IPS DF 19.7 (cell line): ENCODE results near the gene PDPK1.

Experiments
- DNase-seq: peaks from one replicate; pipeline ENCODE4 v3.0.0-alpha.2; 2013; ENCODE audit warnings: low read depth, low spot score

PDPK1 gene

GRCh38 chr16:2537451-2538379 is at the start of gene PDPK1:
TSS of gene PDPK1 (plus strand) at chr16:2538021. CDS start at chr16:2538113, 92 bp downstream.
- DNase-seq = no peak

- DNase-seq = no peak
These were observed 48.2 kb upstream of the PDPK1 start for GRCh38 chr16:2489581-2489980.

DNA sequence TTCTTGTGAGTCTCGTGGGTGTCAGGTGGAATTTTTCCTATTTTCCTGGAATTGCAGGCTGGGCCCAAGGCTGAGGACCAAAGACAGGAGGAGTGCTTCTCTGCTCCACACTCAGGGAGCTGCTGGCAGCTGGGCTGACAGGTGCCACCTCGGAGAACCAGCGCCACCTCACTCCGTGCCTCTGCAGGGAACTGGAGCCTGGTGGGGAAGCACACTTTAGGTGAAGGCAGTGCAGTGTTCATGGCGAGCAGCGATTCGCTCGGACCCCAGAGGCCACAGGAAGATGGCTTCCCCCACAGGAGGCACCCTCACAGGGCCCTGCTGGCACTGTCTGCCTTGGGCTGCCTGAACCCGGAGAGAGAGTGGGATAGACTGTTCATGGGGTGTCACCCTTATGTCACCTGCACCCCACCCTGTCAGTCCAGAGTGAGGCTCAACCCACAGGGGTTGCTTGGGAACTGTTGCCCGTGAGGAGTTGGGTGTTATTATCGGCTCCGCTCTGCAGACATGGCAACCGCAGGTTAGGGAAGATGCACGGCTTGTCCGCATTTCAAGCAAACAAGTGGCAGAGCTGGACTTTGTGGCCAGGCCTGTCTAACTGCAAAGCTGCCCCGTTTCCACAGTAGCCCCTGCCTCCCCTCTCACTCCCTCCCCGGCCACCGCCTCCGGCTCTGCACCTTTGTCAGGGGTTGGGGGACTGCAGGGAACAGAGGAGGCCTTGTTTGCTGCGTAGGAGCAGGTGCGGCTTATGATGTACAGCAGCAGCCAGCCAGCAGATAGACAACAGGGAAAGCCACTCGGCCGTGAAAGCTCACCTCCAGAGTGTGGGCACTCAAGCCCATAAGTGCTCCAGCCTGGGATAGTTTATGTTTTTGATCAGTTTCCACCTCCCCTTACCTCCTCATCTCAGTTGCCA is 47.4 kb upstream of the PDPK1 start:
- no peak for DNase-seq

- DNase-seq = no peak
These were observed 45.5 kb upstream of the PDPK1 start for GRCh38 chr16:2492292-2492691.

- no peak for DNase-seq
These were observed 44.2 kb upstream of the PDPK1 start for GRCh38 chr16:2493605-2494004.

DNA sequence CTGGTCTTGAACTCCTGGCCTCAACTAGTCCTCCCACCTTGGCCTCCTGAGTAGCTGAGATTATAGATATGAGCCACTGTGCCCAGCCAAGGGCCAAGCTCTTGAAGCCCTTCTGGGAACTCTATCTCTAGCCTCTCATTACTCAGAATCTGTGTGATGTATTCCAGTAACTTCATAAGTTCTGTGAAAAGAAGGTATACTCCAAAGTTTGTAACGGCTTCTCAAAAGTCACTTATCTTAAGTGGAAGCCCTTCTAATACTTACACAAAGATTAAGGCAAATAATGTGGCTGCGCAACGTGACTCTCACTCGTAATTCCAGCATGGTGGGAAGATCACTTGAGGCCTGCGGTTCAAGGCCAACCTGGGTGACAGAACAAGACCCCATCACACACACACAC is 43.2 kb upstream of the PDPK1 start:
- no peak for DNase-seq

DNA sequence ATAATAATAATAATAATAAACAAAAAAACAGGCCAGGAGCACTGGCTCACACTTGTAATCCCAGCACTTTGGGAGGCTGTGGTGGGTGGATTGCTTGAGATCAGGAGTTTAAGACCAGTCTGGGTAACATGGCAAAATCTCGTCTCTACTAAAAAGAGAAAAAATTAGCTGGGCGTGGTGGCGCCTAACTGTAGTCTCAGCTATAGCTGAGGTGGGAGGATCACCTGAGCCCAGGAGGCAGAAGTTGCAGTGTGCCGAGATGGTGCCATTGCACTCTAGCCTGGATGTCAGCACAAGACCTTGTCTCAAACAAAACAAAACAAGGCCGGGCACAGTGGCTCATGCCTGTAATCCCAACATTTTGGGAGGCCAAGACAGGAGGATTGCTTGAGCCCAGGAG is 42.8 kb upstream of the PDPK1 start:
- no peak for DNase-seq

DNA sequence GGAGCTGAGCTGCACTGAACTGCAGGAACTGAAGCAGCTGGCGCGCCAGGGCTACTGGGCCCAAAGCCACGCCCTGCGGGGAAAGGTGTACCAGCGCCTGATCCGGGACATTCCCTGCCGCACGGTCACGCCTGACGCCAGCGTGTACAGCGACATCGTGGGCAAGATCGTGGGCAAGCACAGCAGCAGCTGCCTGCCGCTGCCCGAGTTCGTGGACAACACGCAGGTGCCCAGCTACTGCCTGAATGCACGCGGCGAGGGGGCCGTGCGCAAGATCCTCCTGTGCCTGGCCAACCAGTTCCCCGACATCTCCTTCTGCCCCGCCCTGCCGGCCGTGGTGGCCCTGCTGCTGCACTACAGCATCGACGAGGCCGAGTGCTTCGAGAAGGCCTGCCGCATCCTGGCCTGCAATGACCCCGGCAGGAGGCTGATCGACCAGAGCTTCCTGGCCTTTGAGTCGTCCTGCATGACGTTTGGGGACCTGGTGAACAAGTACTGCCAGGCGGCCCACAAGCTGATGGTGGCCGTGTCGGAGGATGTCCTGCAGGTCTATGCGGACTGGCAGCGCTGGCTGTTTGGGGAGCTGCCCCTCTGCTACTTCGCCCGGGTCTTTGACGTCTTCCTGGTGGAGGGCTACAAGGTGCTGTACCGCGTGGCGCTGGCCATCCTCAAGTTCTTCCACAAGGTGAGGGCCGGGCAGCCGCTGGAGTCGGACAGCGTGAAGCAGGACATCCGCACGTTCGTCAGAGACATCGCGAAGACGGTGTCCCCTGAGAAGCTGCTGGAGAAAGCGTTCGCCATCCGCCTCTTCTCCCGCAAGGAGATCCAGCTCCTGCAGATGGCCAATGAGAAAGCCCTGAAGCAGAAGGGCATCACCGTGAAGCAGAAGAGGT is 41.4 kb upstream of the PDPK1 start:
- no peak for DNase-seq

DNA sequence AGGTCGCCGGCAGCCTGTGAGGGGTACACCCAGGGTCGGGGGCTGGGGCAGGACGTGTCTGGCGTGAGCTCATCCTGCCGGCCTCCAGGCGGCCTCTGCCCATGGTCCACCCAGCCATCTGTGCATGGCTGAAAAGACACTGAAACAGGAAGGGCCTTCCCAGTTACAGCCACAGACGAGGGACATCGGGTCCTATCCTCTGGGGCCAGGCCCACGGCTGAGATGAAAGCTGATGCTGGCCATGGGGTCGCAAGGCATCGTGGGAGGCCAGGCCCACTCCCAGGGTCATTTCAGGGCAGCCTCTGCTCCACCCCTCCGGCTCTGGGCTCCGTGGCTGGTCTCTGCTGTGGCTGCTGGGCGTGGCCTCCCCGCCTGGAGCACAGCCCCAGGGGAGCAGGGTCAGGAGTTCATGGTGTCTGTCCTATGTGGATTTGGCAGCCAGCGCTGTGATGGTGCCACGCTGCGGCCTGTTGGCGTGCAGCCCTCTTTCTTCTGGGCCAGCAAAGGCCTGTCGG is 40.6 kb upstream of the PDPK1 start:
- no peak for DNase-seq

GRCh38 chr16:2497695-2498484 is 39.9 kb upstream of the PDPK1 start:
- DNase-seq = no peak

GRCh38 chr16:2498531-2499253 is 39.1 kb upstream of the PDPK1 start:
- no peak for DNase-seq

- DNase-seq = no peak
These were observed 38.4 kb upstream of the PDPK1 start for GRCh38 chr16:2499454-2499853.

GRCh38 chr16:2499890-2500429 is 37.9 kb upstream of the PDPK1 start:
- DNase-seq = no peak

DNA sequence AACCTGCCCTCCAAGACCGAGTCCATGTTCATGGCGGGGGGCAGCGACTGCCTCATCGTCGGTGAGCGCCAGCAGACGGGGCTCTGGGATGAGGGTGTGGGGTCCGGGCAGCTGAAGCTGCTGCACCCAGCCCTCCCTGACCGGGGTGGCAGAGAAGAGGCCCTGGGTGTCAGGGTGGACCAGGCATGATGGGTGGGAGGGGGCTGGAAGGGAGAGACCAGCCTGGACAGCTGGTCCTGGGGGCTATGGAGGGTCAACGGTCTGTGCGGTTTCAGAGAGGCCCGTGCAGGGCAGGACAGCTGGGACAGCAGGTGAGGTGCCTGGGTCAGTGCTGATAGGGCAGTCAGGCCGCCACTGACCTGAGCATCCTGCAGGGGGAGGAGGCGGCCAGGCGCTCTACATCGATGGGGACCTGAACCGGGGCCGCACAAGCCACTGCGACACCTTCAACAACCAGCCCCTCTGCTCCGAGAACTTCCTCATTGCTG is 37.3 kb upstream of the PDPK1 start:
- DNase-seq = no peak

DNA sequence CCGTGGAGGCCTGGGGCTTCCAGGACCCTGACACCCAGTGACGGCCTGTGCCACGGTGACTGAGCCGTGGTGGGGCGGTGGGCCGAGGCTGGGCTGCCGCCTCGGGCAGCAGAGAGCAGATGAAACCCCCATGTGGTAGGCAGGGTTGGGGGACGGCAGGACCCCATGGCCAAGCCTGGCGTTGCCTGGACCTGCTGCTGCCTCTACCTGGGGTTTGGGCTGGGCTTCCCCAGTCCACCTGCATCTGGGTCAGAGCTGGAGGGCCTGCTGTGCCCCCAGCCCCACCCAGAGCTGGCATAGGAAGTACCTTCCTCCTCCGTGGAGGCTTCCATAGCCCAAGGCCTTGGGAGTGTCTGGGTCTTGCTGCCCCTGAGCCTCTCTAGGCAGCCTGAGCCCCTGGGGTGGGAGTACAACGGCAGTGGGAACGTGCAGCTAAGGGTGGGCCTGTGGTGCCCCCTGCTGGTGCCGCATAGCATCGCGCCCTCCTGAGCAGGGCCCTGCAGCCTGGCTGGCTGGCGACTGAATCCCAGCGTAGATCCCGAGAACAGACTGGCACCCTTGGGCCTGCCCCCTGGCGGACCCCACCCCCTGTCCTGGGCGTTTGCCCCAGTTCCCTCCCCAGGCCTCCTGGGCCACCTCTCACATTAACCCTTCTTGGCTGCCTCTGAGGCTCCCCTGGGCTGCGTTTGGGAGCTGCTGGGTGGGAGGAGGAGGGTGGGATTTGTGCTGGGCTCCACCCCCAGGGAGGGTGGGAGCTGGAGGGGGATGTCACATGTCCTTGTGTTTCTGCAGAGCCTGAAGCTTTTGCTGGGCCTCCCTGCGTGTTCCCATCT is 36.7 kb upstream of the PDPK1 start:
- no peak for DNase-seq

DNA sequence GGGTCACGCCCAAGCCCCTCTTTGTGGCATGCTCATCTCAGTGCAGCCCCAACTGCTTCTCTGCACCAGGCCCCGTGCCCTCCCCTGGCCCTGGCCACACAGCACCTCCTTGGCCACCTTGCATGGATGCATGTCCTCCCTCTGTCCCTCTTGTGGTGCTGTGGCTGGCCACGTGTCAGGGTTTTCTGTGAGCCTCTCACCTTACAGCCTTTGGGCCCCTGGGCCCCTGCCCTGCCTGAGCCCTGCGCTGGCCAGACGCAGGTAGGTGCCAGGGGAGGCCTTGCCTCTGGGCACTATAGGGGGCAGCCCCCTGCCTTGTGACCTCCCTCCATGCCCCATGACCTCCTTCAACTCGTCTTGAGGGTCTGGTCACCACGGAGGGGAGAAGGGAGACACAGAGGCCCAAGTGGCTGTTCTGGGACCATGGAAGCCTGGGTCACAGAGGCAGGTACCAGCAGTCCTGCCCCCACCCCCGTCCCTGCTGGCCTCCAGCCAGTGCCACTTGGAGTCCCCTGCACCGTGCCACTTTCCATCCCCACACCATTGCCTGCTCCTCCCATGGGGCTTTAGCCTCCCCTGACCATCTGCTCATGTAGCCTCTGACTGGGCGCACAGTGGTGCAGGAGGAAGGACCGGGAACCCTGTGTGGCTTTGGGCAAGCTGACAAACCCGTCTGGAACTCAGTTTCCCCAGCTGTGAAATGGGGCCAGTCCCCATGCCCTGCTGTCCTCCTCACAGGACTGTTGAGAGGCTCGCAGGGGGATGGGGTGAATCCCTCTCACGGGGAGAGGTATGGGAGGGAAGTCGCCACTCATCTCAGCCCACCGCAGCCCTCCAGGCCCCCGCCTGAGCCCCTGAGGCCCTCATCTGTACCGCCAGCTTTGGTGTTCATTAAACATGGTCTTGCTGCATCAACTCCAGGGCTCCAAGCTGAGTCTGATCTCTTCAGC is 35.6 kb upstream of the PDPK1 start:
- no peak for DNase-seq

DNA sequence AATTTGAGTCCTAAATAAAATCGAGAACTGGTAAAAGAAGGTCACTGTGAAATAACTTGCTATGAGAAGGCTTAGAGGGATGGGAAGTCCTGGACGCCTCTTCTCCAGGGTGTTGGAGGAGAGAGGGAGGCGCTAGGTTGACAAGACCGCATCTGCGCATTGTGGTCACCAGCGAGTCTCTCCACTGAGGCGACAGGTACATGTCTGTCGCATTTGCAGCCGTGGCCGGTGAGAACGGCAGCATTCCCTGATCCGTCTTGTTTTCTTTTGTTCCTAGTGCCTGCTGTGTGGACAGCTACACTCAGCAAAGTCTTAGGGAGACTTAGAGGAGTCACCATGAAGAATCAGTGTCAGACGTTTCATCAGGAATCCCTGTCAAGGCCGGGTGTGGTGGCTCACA is 32.1 kb upstream of the PDPK1 start:
- DNase-seq = no peak
